IMR-90 (cell line): Measurements from ENCODE around the gene MPPED2. TPM values are rescaled to one million over a fixed set of nuclear protein-coding genes. Genes with fewer than 3 reads are reported as not detected.

ENCODE experiments used
- ATAC-seq: fragments of 200-7000 bp; cut with Tn5 transposase; 2 replicates; pipeline ENCODE4 v1.9.1; 2020; ENCODE audit warnings: low read depth, mild to moderate bottlenecking, moderate library complexity
- BruUV-seq: library from RNA; stranded (reverse); fragments of 400-500 nt; replicated peaks from 2 replicates; lab custom pipeline; 2021; lab: Mats Ljungman, UMichigan
- CTCF ChIA-PET: fragments of 300-600 bp; formaldehyde crosslinking; extraction: SDS; loops from one replicate; lab custom pipeline; 2021; ENCODE audit warnings: antibody characterized with exemption; lab: Yijun Ruan, JAX
- POLR2A ChIA-PET: fragments of 300-600 bp; sonication (Branson Sonifier 250); formaldehyde crosslinking; loops from one replicate; lab custom pipeline; 2022; ENCODE audit warnings: antibody characterized with exemption; ENCODE audit not compliant: unreplicated experiment; lab: Charles Lee
- DNase-seq: peaks from one replicate; pipeline ENCODE4 v3.0.0; 2013
- H2AFZ ChIP-seq: replicated peaks from 2 replicates; pipeline ENCODE3; 2013; ENCODE audit warnings: low read length, mild to moderate bottlenecking; ENCODE audit not compliant: poor library complexity
- H2AK5ac ChIP-seq: 2 replicates; pipeline ENCODE4 v1.6.1; 2013; ENCODE audit warnings: low read depth, low read length, inconsistent platforms
- H2AK9ac ChIP-seq: replicated peaks from 2 replicates; pipeline ENCODE3; 2013; ENCODE audit warnings: mild to moderate bottlenecking, low read depth, low read length, moderate library complexity; ENCODE audit not compliant: poor library complexity
- H2BK120ac ChIP-seq: 2 replicates; pipeline ENCODE4 v1.6.1; 2013; ENCODE audit warnings: low read depth, low read length, inconsistent platforms
- H2BK15ac ChIP-seq: 3 replicates; pipeline ENCODE4 v1.6.1; 2013; ENCODE audit warnings: low read depth, low read length, inconsistent platforms
- H2BK20ac ChIP-seq: 2 replicates; pipeline ENCODE4 v1.6.1; 2013; ENCODE audit warnings: low read depth, mild to moderate bottlenecking, inconsistent platforms, low read length, moderate library complexity
- H2BK5ac ChIP-seq: 2 replicates; pipeline ENCODE4 v1.6.1; 2013; ENCODE audit warnings: mild to moderate bottlenecking, low read depth, low read length, inconsistent platforms; ENCODE audit not compliant: poor library complexity, severe bottlenecking
- H3K14ac ChIP-seq: replicated peaks from 2 replicates; pipeline ENCODE4 v1.6.1; 2013; ENCODE audit warnings: low read depth, low read length, inconsistent platforms
- H3K18ac ChIP-seq: 2 replicates; pipeline ENCODE4 v1.6.1; 2013; ENCODE audit warnings: low read depth, low read length, control low read depth
- H3K23ac ChIP-seq: 2 replicates; pipeline ENCODE4 v1.6.1; 2013; ENCODE audit warnings: low read depth, low read length, inconsistent platforms
- H3K27ac ChIP-seq: 2 replicates; pipeline ENCODE4 v1.5.1; 2013; ENCODE audit warnings: mild to moderate bottlenecking, control low read depth, low read length; ENCODE audit not compliant: insufficient read depth
- H3K27me3 ChIP-seq: 2 replicates; pipeline ENCODE4 v1.6.1; 2013; ENCODE audit warnings: low read length; ENCODE audit not compliant: control insufficient read depth, insufficient read depth
- H3K36me3 ChIP-seq: 2 replicates; pipeline ENCODE4 v1.6.1; 2013; ENCODE audit warnings: low read length, mixed read lengths; ENCODE audit not compliant: control insufficient read depth, insufficient read depth
- H3K4ac ChIP-seq: 2 replicates; pipeline ENCODE4 v1.6.1; 2013; ENCODE audit warnings: low read depth, low read length, inconsistent platforms
- H3K4me1 ChIP-seq: 2 replicates; pipeline ENCODE4 v1.6.1; 2013; ENCODE audit warnings: low read length, mixed read lengths; ENCODE audit not compliant: control insufficient read depth, insufficient read depth
- H3K4me2 ChIP-seq: 2 replicates; pipeline ENCODE4 v1.6.1; 2013; ENCODE audit warnings: low read depth, mild to moderate bottlenecking, control low read depth, low read length, moderate library complexity
- H3K4me3 ChIP-seq: 2 replicates; pipeline ENCODE4 v1.5.1; 2013; ENCODE audit warnings: low read depth, mild to moderate bottlenecking, control low read depth, low read length, moderate library complexity; ENCODE audit not compliant: insufficient read depth
- H3K56ac ChIP-seq: 2 replicates; pipeline ENCODE4 v1.6.1; 2013; ENCODE audit warnings: low read length, inconsistent platforms; ENCODE audit not compliant: insufficient read depth; ENCODE audit errors: extremely low read depth
- H3K79me1 ChIP-seq, 2 experiments: 2 replicates each; pipeline ENCODE4 v1.6.1; 2013; ENCODE audit warnings: low read length in 2 of 2, inconsistent platforms in 1 of 2, low read depth in 1 of 2
- H3K9ac ChIP-seq: 2 replicates; pipeline ENCODE4 v1.6.1; 2013; ENCODE audit warnings: low read depth, low read length, control low read depth
- H3K9me1 ChIP-seq: 2 replicates; pipeline ENCODE4 v1.6.1; 2013; ENCODE audit warnings: low read length, inconsistent platforms; ENCODE audit not compliant: insufficient read depth
- H3K9me3 ChIP-seq: 2 replicates; pipeline ENCODE4 v1.6.1; 2013; ENCODE audit warnings: low read length; ENCODE audit not compliant: control insufficient read depth, insufficient read depth
- H4K20me1 ChIP-seq: 2 replicates; pipeline ENCODE4 v1.6.1; 2013; ENCODE audit warnings: low read length, inconsistent platforms; ENCODE audit not compliant: insufficient read depth
- H4K5ac ChIP-seq: 2 replicates; pipeline ENCODE4 v1.6.1; 2013; ENCODE audit warnings: mild to moderate bottlenecking, low read depth, low read length, control low read depth
- H4K8ac ChIP-seq, 2 experiments: 2 replicates each; pipeline ENCODE4 v1.6.1; 2013; ENCODE audit warnings: low read depth in 2 of 2, low read length in 2 of 2, control low read depth in 1 of 2, inconsistent platforms in 1 of 2
- H4K91ac ChIP-seq: 2 replicates; pipeline ENCODE4 v1.6.1; 2013; ENCODE audit warnings: low read depth, low read length, inconsistent platforms; ENCODE audit not compliant: insufficient read depth
- BHLHE40 ChIP-seq: fragments of 150-350 bp; IDR thresholded peaks from 2 replicates; pipeline ENCODE4 v1.6.1; 2016; ENCODE audit warnings: mild to moderate bottlenecking, low read depth, low read length
- MAFK ChIP-seq: IDR thresholded peaks from 2 replicates; pipeline ENCODE4 v1.6.1; 2012; ENCODE audit warnings: low read depth, low read length, improper control_type of control experiment
- SMC3 ChIP-seq: fragments of 150-350 bp; IDR thresholded peaks from 2 replicates; pipeline ENCODE4 v1.6.1; 2016; ENCODE audit warnings: low read depth, mild to moderate bottlenecking, antibody characterized with exemption, low read length, moderate library complexity
- WGBS, 2 experiments: methylation state at CpG; one replicate each; pipeline versions ENCODE4 v1.1.5 to v1.1.7; 2013; ENCODE audit warnings: missing lambda C conversion rate in 2 of 2; ENCODE audit not compliant: insufficient read length in 1 of 2; ENCODE audit errors: extremely low coverage in 2 of 2; 5-methylcytosine and 5-hydroxymethylcytosine counted together
- dilution Hi-C: fragments of 300-500 bp; cut with HindIII; formaldehyde crosslinking; loops from one replicate; pipeline ENCODE4 v1.14.3; 2018; ENCODE audit warnings: low sequenced_read_pairs; ENCODE audit not compliant: unreplicated experiment
- in situ Hi-C: fragments of 300-500 bp; cut with MboI; formaldehyde crosslinking; loops from 3 replicates; pipeline ENCODE4 v1.14.3; 2019; ENCODE audit warnings: low sequenced_read_pairs, inconsistent platforms, mixed read lengths
- intact Hi-C: fragments of 100-400 bp; cut with micrococcal nuclease; formaldehyde crosslinking; loops from 2 replicates; pipeline ENCODE4 v1.10.0; 2022
- polyA plus RNA-seq, 3 experiments: library from polyadenylated mRNA; depleted of rRNA; stranded (reverse); fragments of >200 nt; gene quantifications; 2 replicates each; pipeline ENCODE4 v1.2.3, GENCODE V29; 2012; ENCODE audit warnings: low replicate concordance in 1 of 3
- total RNA-seq: library from RNA; depleted of rRNA; stranded (reverse); fragments of >200 nt; gene quantifications from 2 replicates; pipeline ENCODE4 v1.2.3, GENCODE V29; 2012

The MPPED2 gene
- total and polyA plus RNA-seq, 2 of the 4 experiments (the other 2 are of a cell fraction): 0.10 TPM; not detected in 1

GRCh38 chr11:30505603-30506002 is 80.5 kb downstream of the MPPED2 start:
- Histone ChIP-seq H2BK15ac (no peak overlapping the region), H3K4me1 (no peaks in the 10 kb centered on the region), H2AK9ac (no peak overlapping the region), H3K56ac (no peak overlapping the region), H3K4me3 (no peak overlapping the region), H3K4me2 (no peak overlapping the region), H3K4ac (no peak overlapping the region), H4K5ac (no peak overlapping the region), H4K8ac (no peak overlapping the region), H3K9me3 (no peaks in the 10 kb centered on the region), H3K9ac (no peak overlapping the region), H3K18ac (no peak overlapping the region), H2BK5ac (no peak overlapping the region), H3K27ac (no peak overlapping the region), H3K9me1 (no peaks in the 10 kb centered on the region), H3K79me1 (no peaks in the 10 kb centered on the region), H2AK5ac (no peak overlapping the region), H3K36me3 (no peaks in the 10 kb centered on the region), H3K27me3 (no peaks in the 10 kb centered on the region), H4K20me1 (no peaks in the 10 kb centered on the region), H2BK20ac (no peak overlapping the region), H2BK120ac (no peak overlapping the region), H3K23ac (no peak overlapping the region), H4K91ac (no peak overlapping the region), H2AFZ (no peak overlapping the region), H3K14ac (no peak overlapping the region)
- no peak for DNase-seq
- ATAC-seq: no peak
- intact Hi-C loops (no loop called here), dilution Hi-C loops (no loop called here), in situ Hi-C loops (no loop called here)
- ChIA-PET POLR2A (no interaction called here), CTCF (no interaction called here)
- BruUV-seq: no TSS peak
- no peak for TF ChIP-seq SMC3
- no peak for TF ChIP-seq BHLHE40
- TF ChIP-seq MAFK: no peak
- no CpG with 5 or more reads among the region's 3 CpGs for WGBS, 2 experiments
